ENCODE results near the gene PRDM16. TPM values are rescaled to one million over a fixed set of nuclear protein-coding genes. Genes with fewer than 3 reads are reported as not detected.

Gene PRDM16
- total RNA-seq, 2 donors from 2014 or later = 0.79 to 6.1 TPM

DNA sequence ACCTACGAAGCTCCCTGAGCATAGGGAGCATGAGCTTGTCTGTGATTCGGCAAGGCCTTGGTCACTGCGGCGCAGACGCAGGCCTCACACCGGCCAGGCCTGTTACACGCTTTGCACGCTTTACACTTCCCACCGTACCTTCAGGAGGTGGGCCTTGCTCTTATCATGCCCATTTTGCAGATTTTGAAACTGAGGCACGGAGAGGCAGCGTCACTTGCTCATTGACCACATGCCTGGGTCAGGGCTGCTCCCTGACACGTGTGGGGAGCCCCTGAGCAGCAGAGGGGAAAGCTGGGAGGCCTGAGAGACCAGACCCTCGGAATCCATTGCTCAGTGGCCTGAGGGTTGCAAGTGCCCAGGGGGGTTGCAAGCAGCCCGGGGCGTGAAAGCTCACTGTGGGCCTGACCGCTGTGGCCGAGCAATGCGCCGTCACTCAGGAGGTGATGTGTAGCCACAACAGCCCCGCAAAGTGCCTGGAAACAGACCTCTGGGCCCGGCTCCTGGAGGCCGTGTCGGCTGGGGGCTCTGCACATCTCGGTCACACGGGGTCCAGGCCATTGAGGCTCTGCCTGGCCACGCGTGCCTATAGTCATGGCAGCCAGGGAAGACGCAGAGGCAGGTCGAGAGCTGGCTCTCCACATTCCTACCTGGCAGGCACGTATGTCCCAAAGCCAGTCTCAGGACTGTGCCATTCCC, 392.4 kb downstream of the PRDM16 start:
- intact Hi-C loops (cut with DNase I) = no loop called here
- Histone ChIP-seq H3K9me3 (no peaks in the 10 kb centered on the region), H3K4me3 (no peak overlapping the region), H3K4me1 (peaks cover 29% of the 10 kb centered on the region), H3K27ac (peak overlapping the region; percentile 91), H3K36me3 (no peaks in the 10 kb centered on the region), H3K27me3 (no peaks in the 10 kb centered on the region), H3K9ac (ENCODE audit: low read depth in 2 of 2, low read length in 2 of 2) (peak overlapping the region in 1 of 2 donors; percentile 91)
- TF ChIP-seq, protein P1, sequence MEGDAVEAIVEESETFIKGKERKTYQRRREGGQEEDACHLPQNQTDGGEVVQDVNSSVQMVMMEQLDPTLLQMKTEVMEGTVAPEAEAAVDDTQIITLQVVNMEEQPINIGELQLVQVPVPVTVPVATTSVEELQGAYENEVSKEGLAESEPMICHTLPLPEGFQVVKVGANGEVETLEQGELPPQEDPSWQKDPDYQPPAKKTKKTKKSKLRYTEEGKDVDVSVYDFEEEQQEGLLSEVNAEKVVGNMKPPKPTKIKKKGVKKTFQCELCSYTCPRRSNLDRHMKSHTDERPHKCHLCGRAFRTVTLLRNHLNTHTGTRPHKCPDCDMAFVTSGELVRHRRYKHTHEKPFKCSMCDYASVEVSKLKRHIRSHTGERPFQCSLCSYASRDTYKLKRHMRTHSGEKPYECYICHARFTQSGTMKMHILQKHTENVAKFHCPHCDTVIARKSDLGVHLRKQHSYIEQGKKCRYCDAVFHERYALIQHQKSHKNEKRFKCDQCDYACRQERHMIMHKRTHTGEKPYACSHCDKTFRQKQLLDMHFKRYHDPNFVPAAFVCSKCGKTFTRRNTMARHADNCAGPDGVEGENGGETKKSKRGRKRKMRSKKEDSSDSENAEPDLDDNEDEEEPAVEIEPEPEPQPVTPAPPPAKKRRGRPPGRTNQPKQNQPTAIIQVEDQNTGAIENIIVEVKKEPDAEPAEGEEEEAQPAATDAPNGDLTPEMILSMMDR (IDR thresholded peaks at IDR 0.05) = no peak
- DNase-seq = no peak

DNA sequence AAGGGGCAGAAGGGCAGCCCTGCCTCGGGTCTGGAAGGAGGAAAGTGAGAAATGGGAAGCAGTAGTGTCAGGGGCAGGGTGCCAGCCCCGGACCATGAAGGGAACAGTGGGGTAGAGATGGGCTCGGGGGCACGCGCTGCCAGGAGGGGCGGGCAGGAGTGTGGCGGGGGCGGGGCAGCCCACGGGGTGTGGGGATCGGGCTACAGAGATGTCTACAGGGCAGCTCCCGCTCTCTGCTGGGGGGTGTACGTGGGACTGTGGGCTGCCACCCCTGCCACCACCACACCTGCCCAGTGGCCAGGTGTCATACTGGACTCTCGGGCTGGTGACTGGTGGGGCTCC, 392.9 kb downstream of the PRDM16 start:
- intact Hi-C loops (cut with DNase I) = no loop called here
- Histone ChIP-seq H3K27me3 (no peaks in the 10 kb centered on the region), H3K36me3 (no peaks in the 10 kb centered on the region), H3K4me1 (peaks cover 25% of the 10 kb centered on the region), H3K9me3 (no peaks in the 10 kb centered on the region), H3K9ac (ENCODE audit: low read depth in 2 of 2, low read length in 2 of 2) (no peak overlapping the region), H3K27ac (no peak overlapping the region), H3K4me3 (no peak overlapping the region)
- TF ChIP-seq, protein P1 (IDR thresholded peaks at IDR 0.05) = no peak
- DNase-seq = no peak

DNA sequence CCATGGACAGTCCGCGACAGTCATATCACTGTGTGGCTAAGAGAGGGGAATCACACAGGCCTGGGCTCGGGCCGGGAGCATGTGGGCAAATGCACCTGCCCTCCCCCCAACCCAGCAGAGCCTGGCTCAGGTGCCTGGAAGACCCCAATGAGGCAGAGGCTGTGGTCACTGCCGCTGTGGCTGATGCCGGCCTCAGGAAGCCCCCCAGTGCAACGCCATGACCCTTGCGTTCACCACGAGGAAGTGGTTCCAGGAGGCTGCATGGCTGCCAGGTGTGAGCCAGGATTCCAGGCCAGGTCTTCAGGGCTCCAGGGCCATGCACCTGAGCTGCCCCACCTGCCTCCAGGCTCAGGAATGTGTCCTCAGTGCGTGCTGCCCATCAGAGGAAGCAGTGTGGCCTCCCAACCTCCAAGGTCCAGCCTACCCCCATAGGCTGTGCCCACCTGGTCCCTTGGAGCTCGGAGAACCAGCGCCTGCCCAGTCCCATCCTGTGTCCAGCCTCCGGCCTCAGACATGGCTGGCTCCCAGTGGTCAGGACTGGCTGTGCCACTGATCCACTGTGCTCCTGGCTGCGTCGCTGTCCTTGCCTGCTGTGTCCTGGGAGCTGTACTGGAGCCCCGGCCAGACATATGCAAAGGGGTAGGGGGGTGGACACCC, 393.5 kb downstream of the PRDM16 start:
- no peak for DNase-seq

DNA sequence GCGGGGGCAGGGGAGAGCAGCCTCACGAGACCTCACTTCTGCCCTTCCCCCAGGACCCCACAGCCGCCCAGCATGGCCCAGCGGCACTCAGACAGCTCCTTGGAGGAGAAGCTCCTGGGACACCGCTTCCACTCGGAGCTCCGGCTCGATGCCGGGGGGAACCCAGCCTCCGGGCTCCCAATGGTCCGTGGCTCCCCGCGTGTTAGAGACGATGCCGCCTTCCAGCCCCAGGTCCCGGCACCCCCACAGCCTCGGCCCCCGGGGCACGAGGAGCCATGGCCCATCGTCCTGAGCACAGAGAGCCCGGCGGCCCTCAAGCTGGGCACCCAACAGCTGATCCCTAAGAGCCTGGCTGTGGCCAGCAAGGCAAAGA, 394.0 kb downstream of the PRDM16 start:
- Histone ChIP-seq H3K4me3 (no peak overlapping the region), H3K9ac (ENCODE audit: low read depth in 2 of 2, low read length in 2 of 2) (no peak overlapping the region), H3K27ac (no peak overlapping the region), H3K9me3 (no peaks in the 10 kb centered on the region), H3K27me3 (no peaks in the 10 kb centered on the region), H3K4me1 (peaks cover 14% of the 10 kb centered on the region), H3K36me3 (no peaks in the 10 kb centered on the region)
- intact Hi-C loops (cut with DNase I) = no loop called here
- DNase-seq = no peak
- TF ChIP-seq, protein P1 (IDR thresholded peaks at IDR 0.05) = no peak

More for the DNA sequence above, 393.5 kb downstream of the PRDM16 start:
- Histone ChIP-seq H3K27me3 (no peaks in the 10 kb centered on the region), H3K9ac (ENCODE audit: low read depth in 2 of 2, low read length in 2 of 2) (no peak overlapping the region), H3K4me3 (no peak overlapping the region), H3K4me1 (peaks cover 19% of the 10 kb centered on the region), H3K27ac (no peak overlapping the region), H3K36me3 (no peaks in the 10 kb centered on the region), H3K9me3 (no peaks in the 10 kb centered on the region)
- intact Hi-C loops (cut with DNase I) = no loop called here
- TF ChIP-seq, protein P1 (IDR thresholded peaks at IDR 0.05) = no peak

DNA sequence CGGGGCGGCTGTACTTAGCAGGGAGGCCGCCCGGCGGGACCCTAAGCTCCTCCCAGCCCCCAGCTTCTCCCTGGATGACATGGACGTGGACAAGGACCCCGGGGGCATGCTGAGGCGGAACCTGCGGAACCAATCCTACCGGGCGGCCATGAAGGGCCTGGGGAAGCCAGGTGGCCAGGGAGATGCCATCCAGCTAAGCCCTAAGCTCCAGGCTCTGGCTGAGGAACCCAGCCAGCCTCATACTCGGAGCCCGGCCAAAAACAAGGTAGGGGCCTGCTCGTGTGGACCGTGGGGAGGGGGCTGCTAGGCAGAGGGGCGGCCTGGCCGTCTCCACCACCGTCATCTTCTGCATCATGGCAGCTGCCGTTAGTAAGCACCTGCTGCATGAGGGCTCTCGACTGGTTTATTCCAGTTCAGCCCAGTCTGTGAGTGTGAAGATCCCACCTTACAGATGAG, 394.4 kb downstream of the PRDM16 start:
- Histone ChIP-seq H3K36me3 (no peaks in the 10 kb centered on the region), H3K4me1 (peaks cover 10% of the 10 kb centered on the region)
- DNase-seq = no peak

More for the DNA sequence above, 394.4 kb downstream of the PRDM16 start:
- no peak overlapping the region for H3K27ac ChIP-seq
- H3K27me3 ChIP-seq = no peaks in the 10 kb centered on the region
- no peaks in the 10 kb centered on the region for H3K9me3 ChIP-seq
- no peak overlapping the region for H3K4me3 ChIP-seq
- H3K9ac ChIP-seq (ENCODE audit: low read depth in 2 of 2, low read length in 2 of 2) = no peak overlapping the region
- intact Hi-C loops (cut with DNase I) = no loop called here
- TF ChIP-seq, protein P1 (IDR thresholded peaks at IDR 0.05) = no peak

All from colonic mucosa (tissue), 4 donors.